Measurements from ENCODE around the gene CREG1. TPM values are rescaled to one million over a fixed set of nuclear protein-coding genes. Genes with fewer than 3 reads are reported as not detected.

Gene CREG1
- total and polyA plus RNA-seq, 2 of the 8 experiments (the other 6 are each of a cell fraction or from before 2014, with no cell fraction given), result 29.8 to 30.1 TPM

DNA sequence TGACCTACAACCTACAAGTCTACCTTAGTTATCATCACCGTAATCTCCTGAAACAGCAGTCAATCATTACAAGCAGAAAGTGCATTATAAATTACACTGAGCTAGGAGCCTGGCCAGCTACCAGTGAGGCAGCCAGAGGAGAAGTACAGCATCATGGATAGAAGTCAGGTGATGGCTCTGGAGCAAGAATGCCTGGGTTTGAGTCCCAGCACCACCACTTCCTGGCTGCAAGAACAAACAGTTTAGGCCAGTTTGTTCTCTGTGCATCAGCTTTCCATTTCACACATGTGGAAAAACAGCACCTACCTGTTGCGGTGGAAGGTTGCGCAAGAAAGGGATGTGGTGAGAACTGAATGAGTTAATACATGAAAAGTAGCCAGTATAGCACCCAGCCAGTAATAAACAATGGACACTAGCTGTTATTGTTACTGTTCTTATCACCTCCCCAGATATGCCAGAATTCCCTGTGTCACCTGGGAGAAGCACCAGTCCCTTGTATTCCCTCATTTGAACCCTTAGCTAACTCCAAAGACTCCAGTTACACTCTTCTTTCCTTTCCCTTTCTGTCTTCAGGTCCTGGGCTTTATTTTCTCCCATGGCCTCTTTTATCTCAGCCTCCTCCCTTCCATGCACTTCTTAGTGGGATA, 9.0 kb downstream of the CREG1 start:
- Histone ChIP-seq H3K4me3 (ENCODE audit: extremely low read depth in 1 of 4, insufficient read depth in 2 of 4, low read depth in 3 of 4, low read length in 4 of 4) (no peak overlapping the region), H3K23me2 (ENCODE audit: low read depth, low read length) (no peaks in the 10 kb centered on the region), H3K79me2 (ENCODE audit: control insufficient read depth in 1 of 2, insufficient read depth in 2 of 2, low read length in 2 of 2) (no peaks in the 10 kb centered on the region), H3K18ac (ENCODE audit: extremely low read depth, low read length) (no peak overlapping the region), H2BK15ac (ENCODE audit: low read length) (no peak overlapping the region), H3K9ac (replicated peaks in 1 of 4; ENCODE audit: extremely low read depth in 1 of 4, low read depth in 3 of 4, low read length in 3 of 4) (no peak overlapping the region), H4K91ac (replicated peaks; ENCODE audit: insufficient read length, low read length) (no peak overlapping the region), H2BK20ac (ENCODE audit: low read length) (no peak overlapping the region), H2BK120ac (replicated peaks; ENCODE audit: low read depth, low read length) (no peak overlapping the region), H3K27ac (ENCODE audit: low read depth, low read length) (no peak overlapping the region), H3K9me3 (ENCODE audit: insufficient read depth in 2 of 2, low read depth in 1 of 2, low read length in 1 of 2) (no peaks in the 10 kb centered on the region), H3K36me3 (ENCODE audit: control insufficient read depth in 2 of 4, insufficient read depth in 4 of 4, low read length in 3 of 4) (peaks cover 0 to 18% (median 0%) of the 10 kb centered on the region in 4 experiments; a peak in 3 of 8 replicates), H3K4me2 (ENCODE audit: insufficient read depth in 1 of 2, low read depth in 2 of 2, low read length in 2 of 2) (no peak overlapping the region), H3K79me1 (ENCODE audit: low read depth, low read length) (no peaks in the 10 kb centered on the region), H3K4me1 (replicated peaks in 1 of 4; ENCODE audit: control insufficient read depth in 3 of 4, insufficient read depth in 4 of 4, low read length in 3 of 4) (peaks cover 0 to 4% (median 3%) of the 10 kb centered on the region in 4 experiments; a peak in 2 of 7 replicates), H2BK12ac (ENCODE audit: low read depth, low read length) (no peak overlapping the region), H3K27me3 (replicated peaks in 1 of 4; ENCODE audit: control insufficient read depth in 3 of 4, extremely low read depth in 1 of 4, insufficient read depth in 3 of 4, low read length in 3 of 4) (no peaks in the 10 kb centered on the region; a peak in 1 of 7 replicates), H3K14ac (ENCODE audit: insufficient read length) (no peak overlapping the region), H2BK5ac (ENCODE audit: low read depth, low read length) (no peak overlapping the region), H3K23ac (ENCODE audit: insufficient read length) (no peak overlapping the region), H2AK5ac (ENCODE audit: low read depth, low read length) (no peak overlapping the region), H2AFZ (ENCODE audit: low read length) (no peak overlapping the region), H4K5ac (ENCODE audit: insufficient read length, low read depth, low read length) (no peak overlapping the region), H4K8ac (ENCODE audit: extremely low read depth, insufficient read depth, low read length) (no peak overlapping the region), H3K56ac (replicated peaks; ENCODE audit: insufficient read length, low read depth, low read length) (no peak overlapping the region), H4K20me1 (replicated peaks in 1 of 2; ENCODE audit: control insufficient read depth in 1 of 2, insufficient read depth in 2 of 2, low read length in 2 of 2) (no peaks in the 10 kb centered on the region), H3K4ac (replicated peaks; ENCODE audit: insufficient read length, low read depth, low read length) (no peak overlapping the region)
- CTCF ChIA-PET (ENCODE audit: partially characterized antibody), result interaction anchor here (0.7 to 3.1 kb wide), 2 partner anchors 11 to 170 kb away, joined by 3 to 8 read pairs; no protein-coding TSS in a partner anchor
- FAIRE-seq (no peak), DNase-seq (ENCODE audit: low read depth in 1 of 2, low spot score in 2 of 2) (no peak)
- 92% methylated on average over 3 of the region's 3 CpGs; no CpG with 5 or more reads in 1 of the 2 experiments for WGBS, 2 experiments (ENCODE audit: extremely low coverage in 1 of 2, insufficient coverage in 1 of 2, insufficient read length in 1 of 2, insufficient replicate concordance in 2 of 2, low coverage in 1 of 2, low lambda C conversion rate in 2 of 2, missing lambda C conversion rate in 1 of 2)
- TF ChIP-seq, protein P1, sequence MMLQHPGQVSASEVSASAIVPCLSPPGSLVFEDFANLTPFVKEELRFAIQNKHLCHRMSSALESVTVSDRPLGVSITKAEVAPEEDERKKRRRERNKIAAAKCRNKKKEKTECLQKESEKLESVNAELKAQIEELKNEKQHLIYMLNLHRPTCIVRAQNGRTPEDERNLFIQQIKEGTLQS (IDR thresholded peaks at IDR 0.05; ENCODE audit: insufficient read depth, low read depth, low read length), result no peak
- peak; percentile 86 for TF ChIP-seq CEBPB (IDR thresholded peaks at IDR 0.05; ENCODE audit: low read depth, low read length)
- POLR2A ChIA-PET (ENCODE audit: partially characterized antibody), result interaction anchor here (1.1 kb wide), 1 partner anchor 9 kb away, joined by 3 read pairs; the partner anchor contains the start of gene CREG1

All from H1 (cell line).